GM12874 (cell line): ENCODE measurements around the gene DAGLB.

Experiments
- CTCF ChIP-seq: IDR thresholded peaks from 2 replicates; pipeline ENCODE4 v1.5.1; 2011; ENCODE audit warnings: low read depth, mild to moderate bottlenecking, control low read depth, low read length, moderate library complexity; ENCODE audit not compliant: insufficient read depth

DAGLB gene

GRCh38 chr7:6489612-6490011, 41.9 kb upstream of the DAGLB start:
- TF ChIP-seq CTCF, result 0 out of 2 replicates have a peak, but pooled peaks have one; percentile 10

DNA sequence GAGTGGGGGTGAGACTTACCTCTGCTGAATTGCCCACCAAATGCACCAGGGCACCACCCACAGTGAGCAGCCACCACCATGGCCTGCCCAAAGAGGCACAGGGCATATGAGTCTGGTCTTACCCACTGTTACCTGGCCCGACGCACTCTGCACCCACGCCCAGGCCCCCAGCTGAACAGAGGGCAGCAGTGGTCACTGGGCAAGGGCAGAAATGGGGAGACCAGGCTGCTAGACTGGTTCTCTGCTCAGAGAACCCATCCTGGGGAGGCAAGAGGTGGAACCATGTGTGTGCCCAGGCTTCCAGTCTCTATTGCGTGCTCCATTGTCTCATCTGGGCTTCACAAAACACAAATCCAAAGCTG, 39.4 kb upstream of the DAGLB start:
- no peak for TF ChIP-seq CTCF

GRCh38 chr7:6486438-6487183, 38.9 kb upstream of the DAGLB start:
- no peak for TF ChIP-seq CTCF

DNA sequence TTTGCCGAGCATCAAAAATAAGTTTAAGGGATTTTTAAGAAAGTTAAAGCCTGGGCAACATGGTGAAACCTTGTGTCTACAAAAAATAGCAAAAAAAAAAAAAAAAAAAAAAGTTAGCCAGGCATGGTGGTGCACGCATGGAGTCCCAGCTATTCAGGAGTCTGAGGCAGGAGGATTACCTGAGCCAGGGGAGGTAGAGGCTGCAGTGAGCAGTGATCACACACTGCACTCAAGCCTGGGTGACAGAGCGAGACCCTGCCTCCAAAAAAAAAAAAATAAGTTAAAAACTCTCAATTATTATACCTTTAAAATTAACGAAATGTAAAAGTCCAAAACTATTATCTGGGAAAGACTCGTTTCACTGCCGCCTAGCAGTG, 35.0 kb upstream of the DAGLB start:
- no peak for TF ChIP-seq CTCF

GRCh38 chr7:6482307-6482706, 34.6 kb upstream of the DAGLB start:
- no peak for TF ChIP-seq CTCF

GRCh38 chr7:6481445-6481844, 33.7 kb upstream of the DAGLB start:
- TF ChIP-seq CTCF, result no peak

DNA sequence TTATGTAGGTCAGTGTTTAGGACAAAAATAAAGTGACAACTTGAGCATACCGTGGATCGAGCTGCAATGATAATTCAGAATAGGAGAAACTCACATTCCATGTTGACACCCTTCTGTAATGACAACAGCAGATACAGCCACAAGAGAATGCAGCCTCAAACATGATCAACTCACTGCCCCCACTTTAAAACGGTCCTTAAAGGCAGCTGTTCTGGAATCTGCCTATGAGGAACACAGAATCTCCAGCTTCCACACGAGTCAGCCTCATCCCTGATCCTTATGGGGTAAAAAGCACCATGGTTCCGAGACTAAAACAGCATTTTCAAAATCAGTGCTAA, 32.5 kb upstream of the DAGLB start:
- TF ChIP-seq CTCF, result no peak
